GM19324 (cell line): ENCODE results near the gene MACROD2.
"Not testable (repeated sequence)": the region's sequence is repeated elsewhere in the genome, so short reads cannot be mapped to it uniquely, and the experiment has no call there.

Experiments used
- ATAC-seq: cut with Tn5 transposase; IDR thresholded peaks from one replicate; pipeline ENCODE4 v1.9.1; 2021; ENCODE audit warnings: mild to moderate bottlenecking, moderate library complexity; ENCODE audit not compliant: unreplicated experiment, low FRiP score

The MACROD2 gene

GRCh38 chr20:13995086-13995665 is at the start of gene MACROD2:
Gene MACROD2 (plus strand): TSS chr20:13995516.
- ATAC-seq, result no peak

GRCh38 chr20:13947719-13948118 is 47.6 kb upstream of the MACROD2 start:
- no peak for ATAC-seq

DNA sequence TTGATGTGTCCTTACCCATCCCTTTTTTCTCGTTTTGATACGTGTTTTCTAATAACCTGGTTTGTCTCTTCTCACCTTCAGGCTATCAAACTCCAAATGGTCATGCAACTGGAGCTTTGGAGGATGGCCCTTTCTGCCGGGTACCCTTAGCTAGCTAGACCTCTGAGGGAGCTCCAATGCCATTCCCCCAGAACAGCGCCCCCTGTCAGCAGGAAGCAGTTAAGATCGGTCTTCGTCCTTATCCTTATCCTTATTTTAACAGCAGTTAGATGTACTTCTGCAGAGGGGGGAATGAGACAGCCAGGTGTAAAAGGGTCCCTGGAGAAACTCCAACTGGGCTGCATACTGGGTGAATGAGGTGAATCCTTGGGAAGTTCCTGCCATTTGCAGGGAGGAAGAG is 42.1 kb upstream of the MACROD2 start:
- ATAC-seq, result no peak

DNA sequence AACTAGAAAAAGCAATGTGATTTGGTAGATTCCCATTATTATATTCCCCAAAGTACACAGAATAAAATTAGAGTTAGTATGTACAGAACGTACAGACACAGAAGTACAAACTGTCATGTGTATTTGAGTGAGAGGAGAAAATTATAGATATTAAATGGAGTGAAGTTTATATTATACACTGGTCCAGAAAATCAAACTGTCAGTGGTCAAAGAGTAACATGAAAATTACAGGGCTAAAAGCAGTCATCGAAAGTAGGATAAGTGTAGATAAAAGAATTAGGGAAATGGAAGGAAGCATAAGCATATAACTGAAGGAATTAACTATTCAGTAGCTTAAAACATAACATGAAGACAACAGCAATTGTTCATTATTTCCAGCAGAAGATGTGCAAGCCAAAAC is 35.2 kb upstream of the MACROD2 start:
- no peak for ATAC-seq

DNA sequence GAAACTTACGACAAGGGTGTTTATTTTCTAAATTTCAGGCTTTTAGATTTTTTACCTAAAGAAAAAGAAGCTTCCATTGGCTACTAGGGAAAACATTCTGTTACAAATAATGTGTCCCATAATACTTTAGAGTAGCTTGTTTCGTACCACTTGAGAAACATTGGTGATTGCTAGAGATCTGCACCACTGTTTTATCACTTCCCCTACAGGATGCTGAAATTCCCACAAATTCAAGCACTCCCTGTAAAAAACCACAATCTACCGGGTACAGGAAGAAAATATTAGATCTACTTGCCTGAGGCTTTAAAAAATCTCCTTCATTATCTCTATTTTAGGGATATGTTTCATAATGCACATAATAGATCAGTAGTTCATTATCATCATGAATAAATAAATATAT is 34.8 kb upstream of the MACROD2 start:
- ATAC-seq, result no peak

- ATAC-seq, result no peak
These were observed 11.1 kb upstream of the MACROD2 start for GRCh38 chr20:13984211-13984610.

- ATAC-seq, result no peak
These were observed 4.9 kb upstream of the MACROD2 start, which contains the start of gene SEL1L2 for GRCh38 chr20:13990465-13990864. Gene SEL1L2 (minus strand): TSS chr20:13990614. CDS start chr20:13990534, 80 bp downstream.

GRCh38 chr20:13991311-13991710 is 4.0 kb upstream of the MACROD2 start:
- no peak for ATAC-seq

- not testable (repeated sequence) for ATAC-seq
These were observed 3.4 kb upstream of the MACROD2 start for GRCh38 chr20:13991955-13992354.

DNA sequence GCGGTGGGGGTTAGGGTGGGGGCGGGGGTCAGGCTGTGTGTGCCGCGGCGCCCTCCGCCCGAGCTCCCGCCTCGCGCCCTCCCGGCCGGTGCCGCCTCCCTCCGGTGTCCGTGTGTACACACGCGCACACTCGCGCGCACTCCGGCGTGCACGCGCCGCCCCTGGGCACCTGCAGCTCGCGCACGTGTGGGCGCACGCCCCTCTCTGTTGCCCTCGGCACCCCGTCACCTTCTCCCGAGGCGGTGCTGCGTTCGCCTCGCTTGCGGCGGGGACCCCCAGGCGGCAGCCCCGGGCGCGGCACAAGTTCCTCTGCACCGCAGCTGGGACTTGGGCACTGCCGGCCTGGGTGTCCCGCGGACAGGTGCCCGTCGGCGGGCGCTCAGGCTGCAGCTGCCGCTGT is 525 bp downstream of the MACROD2 start:
- ATAC-seq, result no peak

DNA sequence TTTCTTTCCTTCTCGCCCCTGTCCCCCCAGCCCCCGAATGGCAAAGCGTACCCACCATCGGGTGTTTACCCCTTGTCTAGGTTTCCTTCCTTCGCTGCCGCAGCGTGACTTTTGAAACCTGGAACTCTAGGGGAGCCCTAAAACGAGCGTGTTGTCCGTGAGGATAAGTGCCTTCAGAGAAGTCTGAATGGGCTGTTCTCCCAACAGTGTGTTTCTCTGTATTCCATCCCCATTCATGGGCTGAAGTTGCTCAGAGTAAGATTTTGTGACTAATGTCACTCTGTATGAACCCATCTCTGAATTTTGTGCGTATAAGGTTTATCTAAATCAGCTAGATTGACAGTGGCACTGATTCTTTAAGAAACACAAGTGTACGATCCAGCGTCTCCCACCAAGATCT is 949 bp downstream of the MACROD2 start:
- ATAC-seq, result no peak

DNA sequence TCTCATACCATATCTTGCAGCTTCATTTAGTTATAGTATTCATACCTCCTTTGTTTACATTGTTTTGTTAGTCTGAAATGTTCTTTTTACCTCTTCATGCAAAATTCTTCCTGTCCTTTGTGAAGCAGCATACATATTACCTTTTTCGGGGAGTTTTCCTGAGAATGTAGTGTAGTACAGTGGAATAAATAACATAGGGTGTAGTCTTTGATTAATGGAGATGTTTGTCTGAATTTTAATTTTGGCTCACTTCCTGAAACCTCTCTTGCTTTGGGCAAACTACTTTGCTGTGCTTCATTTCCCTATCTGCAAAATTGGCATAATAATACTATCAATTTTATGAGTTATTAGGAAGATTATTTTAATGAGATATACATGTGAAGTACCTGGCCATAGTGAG is 5.6 kb downstream of the MACROD2 start:
- ATAC-seq, result no peak

DNA sequence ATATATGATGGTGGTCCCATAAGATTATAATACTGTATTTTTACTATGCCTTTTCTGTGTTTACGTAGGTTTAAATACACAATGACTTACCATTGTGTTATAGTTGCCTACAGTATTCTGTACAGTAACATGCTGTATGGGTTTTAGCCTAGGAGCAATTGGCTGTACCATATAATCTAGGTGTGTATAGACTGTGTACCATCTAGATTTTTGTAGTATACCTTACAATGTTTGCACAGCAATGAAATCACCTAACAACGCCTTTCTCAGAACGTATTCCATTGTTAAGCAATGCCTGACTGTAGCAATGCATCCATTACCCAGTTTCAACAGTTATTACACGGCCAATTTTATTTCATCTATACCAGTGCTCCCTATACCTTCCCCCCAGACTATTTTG is 10.7 kb downstream of the MACROD2 start:
- no peak for ATAC-seq

- no peak for ATAC-seq
These were observed 13.9 kb downstream of the MACROD2 start for GRCh38 chr20:14009208-14009607.

GRCh38 chr20:14012671-14013070 is 17.4 kb downstream of the MACROD2 start:
- ATAC-seq, result no peak

- ATAC-seq, result no peak
These were observed 35.7 kb downstream of the MACROD2 start for GRCh38 chr20:14030991-14031390.

- ATAC-seq, result no peak
These were observed 38.0 kb downstream of the MACROD2 start for GRCh38 chr20:14033310-14033709.

DNA sequence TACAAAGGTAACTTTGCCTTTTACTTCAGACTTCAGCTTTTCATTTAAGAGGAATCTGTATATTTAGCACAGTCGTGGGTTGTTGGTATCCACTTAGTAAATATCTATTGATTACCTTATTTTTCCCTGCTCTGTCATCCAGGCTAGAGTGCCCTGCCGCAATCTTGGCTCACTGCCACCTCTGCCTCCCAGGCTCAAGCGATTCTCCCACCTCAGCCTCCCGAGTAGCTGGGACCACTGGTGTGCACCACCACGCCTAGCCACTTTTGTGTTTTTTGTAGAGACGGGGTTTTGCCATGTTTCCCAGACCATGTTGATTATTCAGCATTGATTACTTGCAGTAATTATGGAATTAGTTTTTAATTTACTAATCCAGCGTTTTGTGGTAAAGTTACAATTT is 41.3 kb downstream of the MACROD2 start:
- no peak for ATAC-seq

- ATAC-seq, result not testable (repeated sequence)
These were observed 49.5 kb downstream of the MACROD2 start for GRCh38 chr20:14044712-14045276.

DNA sequence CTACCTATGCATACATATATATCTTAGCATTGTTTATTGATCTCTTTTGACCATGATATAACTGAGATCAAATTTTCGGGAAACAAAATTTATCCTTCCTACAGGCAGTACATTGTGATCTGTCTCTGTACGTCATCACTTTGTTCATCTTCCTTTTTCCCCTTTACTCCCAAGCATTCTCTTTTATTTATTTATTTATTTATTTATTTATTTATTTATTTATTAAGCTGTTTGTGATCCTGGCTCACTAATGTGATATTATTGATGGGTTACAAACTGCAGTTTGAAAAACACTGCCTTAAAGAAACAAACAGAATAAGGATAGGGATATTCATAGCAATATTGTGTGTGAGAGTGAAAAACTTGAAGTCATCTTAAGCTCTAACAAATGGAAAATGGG is 51.2 kb downstream of the MACROD2 start:
- ATAC-seq, result no peak

GRCh38 chr20:14049111-14049510 is 53.8 kb downstream of the MACROD2 start:
- ATAC-seq, result no peak

GRCh38 chr20:14051454-14051853 is 56.1 kb downstream of the MACROD2 start:
- no peak for ATAC-seq
